K562 (cell line): ENCODE measurements around the gene IQCE. TPM values are rescaled to one million over a fixed set of nuclear protein-coding genes. Genes with fewer than 3 reads are reported as not detected.

Source experiments
- ETV6 ChIP-seq, 3 experiments: fragments of 150-350 bp in 1 of 3; sonication (generic) in 1 of 3; formaldehyde crosslinking in 1 of 3; IDR thresholded peaks; 2 replicates each; pipeline versions ENCODE4 v1.6.1 to v1.8.0; 2014 to 2022; ENCODE audit warnings: borderline replicate concordance in 2 of 3, low read depth in 2 of 3, antibody characterized with exemption in 1 of 3, low read length in 1 of 3, mild to moderate bottlenecking in 1 of 3, missing genetic modification reagents in 1 of 3
- HMGXB4 ChIP-seq: sonication (generic); formaldehyde crosslinking; IDR thresholded peaks from 2 replicates; pipeline ENCODE4 v1.8.1; 2023; ENCODE audit warnings: mild to moderate bottlenecking, missing genetic modification reagents
- MXD1 ChIP-seq: fragments of 250-450 bp; sonication (Bioruptor Pico); IDR thresholded peaks from 2 replicates; pipeline ENCODE4 v1.8.0; 2021; ENCODE audit warnings: borderline replicate concordance, mild to moderate bottlenecking, moderate library complexity; ENCODE audit not compliant: poor library complexity, severe bottlenecking
- NFE2 ChIP-seq: IDR thresholded peaks from 2 replicates; pipeline ENCODE4 v1.6.1; 2014; ENCODE audit warnings: antibody characterized with exemption, low read depth
- RERE ChIP-seq: sonication (generic); formaldehyde crosslinking; IDR thresholded peaks from 2 replicates; pipeline ENCODE4 v1.8.0; 2023; ENCODE audit warnings: missing genetic modification reagents, mild to moderate bottlenecking, borderline replicate concordance
- ZNF124 ChIP-seq: sonication (generic); formaldehyde crosslinking; IDR thresholded peaks from 2 replicates; pipeline ENCODE4 v1.8.1; 2022; ENCODE audit warnings: missing genetic modification reagents
- ZNF23 ChIP-seq: fragments of 250-450 bp; sonication (Bioruptor Pico); IDR thresholded peaks from 2 replicates; pipeline ENCODE4 v1.4.0; 2020; ENCODE audit warnings: mild to moderate bottlenecking
- ZNF253 ChIP-seq: fragments of 250-450 bp; sonication (Bioruptor Pico); conservative IDR thresholded peaks from 2 replicates; pipeline ENCODE4 v1.6.1; 2021; ENCODE audit warnings: mild to moderate bottlenecking
- ZNF609 ChIP-seq: sonication (generic); formaldehyde crosslinking; IDR thresholded peaks from 2 replicates; pipeline ENCODE4 v1.8.1; 2023; ENCODE audit warnings: missing genetic modification reagents, mild to moderate bottlenecking, borderline replicate concordance
- ZNF695 ChIP-seq: fragments of 450-650 bp; formaldehyde crosslinking; IDR thresholded peaks from 2 replicates; pipeline ENCODE4 v1.4.0; 2020; ENCODE audit warnings: mild to moderate bottlenecking, moderate library complexity
- ZSCAN29 ChIP-seq: fragments of 450-650 bp; IDR thresholded peaks from 2 replicates; pipeline ENCODE4 v1.6.1; 2017
- polyA plus RNA-seq, 8 experiments: library from polyadenylated mRNA; depleted of rRNA in 4 of 8; stranded (reverse) in 5 of 8; unstranded in 3 of 8; fragments of >200 nt; fragmentation: Nextera tagmentation in 2 of 8; fragmentation: Illumina TruSeq in 1 of 8; extraction: Ambion mirVana in 2 of 8; extraction: Trizol in 1 of 8; gene quantifications; 2 replicates each; pipeline versions ENCODE4 v1.2.1 to v1.2.3, GENCODE V29; 2011 to 2014; ENCODE audit warnings: inconsistent platforms in 1 of 8, missing spikeins in 1 of 8
- total RNA-seq, 7 experiments: library from RNA; depleted of rRNA in 6 of 7; stranded (reverse); fragments of >200 nt in 6 of 7; fragmentation: Illumina TruSeq in 2 of 7; extraction: Trizol in 2 of 7; gene quantifications; 2 replicates each; pipeline versions ENCODE4 v1.2.1 to v1.2.3, GENCODE V29; 2011 to 2021; ENCODE audit warnings: low replicate concordance in 1 of 7

Gene IQCE
- total and polyA plus RNA-seq, 9 of the 15 experiments (the other 6 are each of a cell fraction or from before 2014, with no cell fraction given) = 0.18 to 8.5 (median 4.2) TPM

- no peak for TF ChIP-seq ZSCAN29
- no peak for TF ChIP-seq ZNF609 (CRISPR knock-in tag)
- TF ChIP-seq ETV6 (IDR thresholded peaks at IDR 0.05; ENCODE audit: borderline replicate concordance in 1 of 2, low read depth in 2 of 2, low read length in 1 of 2) = no peak
- TF ChIP-seq ETV6 (CRISPR knock-in tag; IDR thresholded peaks at IDR 0.05; ENCODE audit: borderline replicate concordance) = no peak
- TF ChIP-seq ZNF695 (CRISPR knock-in tag) = no peak
- TF ChIP-seq NFE2 = no peak
- TF ChIP-seq ZNF23 = no peak
- no peak for TF ChIP-seq HMGXB4 (CRISPR knock-in tag)
- no peak for TF ChIP-seq ZNF124 (CRISPR knock-in tag)
- no peak for TF ChIP-seq ZNF253 (CRISPR knock-in tag)
- no peak for TF ChIP-seq MXD1 (CRISPR knock-in tag)
- no peak for TF ChIP-seq RERE (CRISPR knock-in tag)
Observed at GRCh38 chr7:2525658-2526630, 32.8 kb upstream of the IQCE start (continued).
